GM23248 (cell line): Measurements from ENCODE around the gene TBL1Y. TPM values are rescaled to one million over a fixed set of nuclear protein-coding genes. Genes with fewer than 3 reads are reported as not detected.
"Not testable (repeated sequence)": the region's sequence is repeated elsewhere in the genome, so short reads cannot be mapped to it uniquely, and the experiment has no call there.

ENCODE experiments used
- DNase-seq: peaks from one replicate; pipeline ENCODE4 v3.0.0-alpha.2; 2015
- H2AFZ ChIP-seq: fragments of 200-600 bp; sonication (generic); 2 replicates; pipeline ENCODE4 v1.6.1; 2016; ENCODE audit warnings: antibody characterized with exemption
- H3F3A ChIP-seq: fragments of 200-600 bp; sonication (generic); 2 replicates; pipeline ENCODE4 v1.6.1; 2016; ENCODE audit warnings: mild to moderate bottlenecking, antibody characterized with exemption, mixed run types; ENCODE audit not compliant: insufficient read depth
- H3K27ac ChIP-seq: fragments of 200-600 bp; sonication (generic); 2 replicates; pipeline ENCODE4 v1.5.1; 2016; ENCODE audit warnings: mild to moderate bottlenecking
- H3K27me3 ChIP-seq: fragments of 200-600 bp; sonication (generic); replicated peaks from 2 replicates; pipeline ENCODE4 v1.6.1; 2016; ENCODE audit warnings: mild to moderate bottlenecking; ENCODE audit not compliant: insufficient read depth
- H3K36me3 ChIP-seq: fragments of 200-600 bp; sonication (generic); 2 replicates; pipeline ENCODE4 v1.6.1; 2016; ENCODE audit warnings: low read depth, mild to moderate bottlenecking
- H3K4me1 ChIP-seq: fragments of 200-600 bp; sonication (generic); 2 replicates; pipeline ENCODE4 v1.6.1; 2016; ENCODE audit warnings: mild to moderate bottlenecking; ENCODE audit not compliant: insufficient read depth
- H3K4me2 ChIP-seq: fragments of 200-600 bp; sonication (generic); one replicate; pipeline ENCODE4 v1.6.1; 2016; ENCODE audit warnings: mild to moderate bottlenecking; ENCODE audit not compliant: unreplicated experiment
- H3K4me3 ChIP-seq: fragments of 200-600 bp; sonication (generic); 2 replicates; pipeline ENCODE4 v1.5.1; 2016; ENCODE audit warnings: mild to moderate bottlenecking
- H3K79me2 ChIP-seq: fragments of 200-600 bp; sonication (generic); 2 replicates; pipeline ENCODE4 v1.6.1; 2016; ENCODE audit warnings: mild to moderate bottlenecking; ENCODE audit not compliant: insufficient read depth
- H3K9ac ChIP-seq: fragments of 200-600 bp; sonication (generic); 2 replicates; pipeline ENCODE4 v1.6.1; 2016; ENCODE audit warnings: mild to moderate bottlenecking
- H3K9me2 ChIP-seq: fragments of 200-600 bp; sonication (generic); 2 replicates; pipeline ENCODE4 v1.6.1; 2016; ENCODE audit warnings: mixed run types, mild to moderate bottlenecking, moderate library complexity; ENCODE audit not compliant: insufficient read depth
- H3K9me3 ChIP-seq: fragments of 200-600 bp; sonication (generic); one replicate; pipeline ENCODE4 v1.6.1; 2017; ENCODE audit warnings: low read depth
- H4K20me1 ChIP-seq: fragments of 200-600 bp; sonication (generic); 2 replicates; pipeline ENCODE4 v1.6.0; 2016; ENCODE audit not compliant: insufficient read depth
- EZH2 ChIP-seq: fragments of 200-600 bp; sonication (generic); IDR thresholded peaks from 2 replicates; pipeline ENCODE4 v1.6.1; 2018; ENCODE audit warnings: antibody characterized with exemption, mild to moderate bottlenecking; ENCODE audit not compliant: insufficient read depth, poor library complexity, severe bottlenecking
- EZH2phosphoT487 ChIP-seq: fragments of 200-600 bp; sonication (generic); IDR thresholded peaks from 2 replicates; pipeline ENCODE4 v1.6.1; 2018; ENCODE audit warnings: antibody characterized with exemption, moderate library complexity, mild to moderate bottlenecking, low read depth; ENCODE audit not compliant: insufficient read depth
- WGBS, 2 experiments: methylation state at CpG; one replicate each; pipeline ENCODE4 v1.1.6; 2015 to 2017; ENCODE audit warnings: low lambda C conversion rate in 2 of 2, low coverage in 1 of 2; ENCODE audit errors: missing lambda C conversion rate in 2 of 2; 5-methylcytosine and 5-hydroxymethylcytosine counted together
- in situ Hi-C: fragments of 300-500 bp; cut with MboI; formaldehyde crosslinking; loops from 2 replicates; pipeline ENCODE4 v1.15.0; 2020
- polyA plus RNA-seq: library from polyadenylated mRNA; unstranded; fragments of >200 nt; fragmentation: Nextera tagmentation; extraction: Ambion mirVana; gene quantifications from 2 replicates; pipeline ENCODE4 v1.2.1, GENCODE V29; 2016
- total RNA-seq: library from RNA; depleted of rRNA; stranded (reverse); fragments of >200 nt; shearing (Covaris generic); gene quantifications from 2 replicates; pipeline ENCODE4 v1.2.3, GENCODE V29; 2014

The TBL1Y gene
- total and polyA plus RNA-seq, 2 experiments from 2014 or later, result not detected

- Histone ChIP-seq H3K4me1 (no peaks in the 10 kb centered on the region), H3K36me3 (no peaks in the 10 kb centered on the region), H3K27me3 (no peaks in the 10 kb centered on the region; the same call in 1 of the 2 replicates), H3K27ac (no peak overlapping the region), H3K9me2 (no peaks in the 10 kb centered on the region), H3K4me3 (no peak overlapping the region), H3K79me2 (no peaks in the 10 kb centered on the region), H2AFZ (no peak overlapping the region), H3K9me3 (no peaks in the 10 kb centered on the region), H3K4me2 (no peak overlapping the region), H3K9ac (no peak overlapping the region), H3F3A (no peaks in the 10 kb centered on the region), H4K20me1 (no peaks in the 10 kb centered on the region)
- in situ Hi-C loops, result no loop called here
- 17 to 42% methylated on average over 1 of the region's 1 CpG for WGBS, 2 experiments
- DNase-seq, result no peak
- no peak for TF ChIP-seq EZH2
- TF ChIP-seq EZH2phosphoT487, result no peak
These were observed 2.9 kb upstream of the TBL1Y start for GRCh38 chrY:6907591-6907990.

GRCh38 chrY:6908021-6908420 lies 2.5 kb upstream of the TBL1Y start:
- H3F3A ChIP-seq, H3K27me3 ChIP-seq, H3K9ac ChIP-seq, H4K20me1 ChIP-seq, H3K79me2 ChIP-seq, DNase-seq, H3K9me2 ChIP-seq, H3K27ac ChIP-seq, H3K4me1 ChIP-seq, H3K36me3 ChIP-seq, H2AFZ ChIP-seq, H3K4me3 ChIP-seq, H3K4me2 ChIP-seq, H3K9me3 ChIP-seq, in situ Hi-C loops: not testable (repeated sequence)
- 50 to 51% methylated on average over 4 to 6 of the region's 6 CpGs for WGBS, 2 experiments

- 4 to 9% methylated on average over 8 to 14 of the region's 14 CpGs for WGBS, 2 experiments
- DNase-seq, result no peak
- no peaks in the 10 kb centered on the region for H4K20me1 ChIP-seq
- H3K36me3 ChIP-seq, result no peaks in the 10 kb centered on the region
- H3K9me2 ChIP-seq, result no peaks in the 10 kb centered on the region
- in situ Hi-C loops, result no loop called here
- no peak for TF ChIP-seq EZH2phosphoT487
- TF ChIP-seq EZH2, result no peak
- no peak overlapping the region for H3K4me2 ChIP-seq
- H3F3A ChIP-seq, result no peaks in the 10 kb centered on the region
- no peak overlapping the region for H3K4me3 ChIP-seq
- H3K4me1 ChIP-seq, result no peaks in the 10 kb centered on the region
- no peak overlapping the region for H3K9ac ChIP-seq
- no peak overlapping the region for H2AFZ ChIP-seq
- no peaks in the 10 kb centered on the region for H3K9me3 ChIP-seq
- H3K27ac ChIP-seq, result no peak overlapping the region
- H3K27me3 ChIP-seq, result no peaks in the 10 kb centered on the region; the same call in 1 of the 2 replicates
- no peaks in the 10 kb centered on the region for H3K79me2 ChIP-seq
These were observed 1.4 kb upstream of the TBL1Y start for GRCh38 chrY:6909118-6909521.

- H3K79me2 ChIP-seq, result no peaks in the 10 kb centered on the region
- TF ChIP-seq EZH2phosphoT487 (no peak), EZH2 (no peak)
- H2AFZ ChIP-seq, result no peak overlapping the region
- H3K9ac ChIP-seq, result no peak overlapping the region
- H3K4me1 ChIP-seq, result no peaks in the 10 kb centered on the region
- in situ Hi-C loops, result no loop called here
- DNase-seq, result no peak
- no peak overlapping the region for H3K27ac ChIP-seq
- no peaks in the 10 kb centered on the region for H4K20me1 ChIP-seq
- no peak overlapping the region for H3K4me3 ChIP-seq
- no peaks in the 10 kb centered on the region for H3F3A ChIP-seq
- WGBS, 2 experiments, result 0 to 2% methylated on average over 3 to 7 of the region's 14 CpGs
- H3K36me3 ChIP-seq, result no peaks in the 10 kb centered on the region
- H3K9me2 ChIP-seq, result no peaks in the 10 kb centered on the region
- H3K27me3 ChIP-seq, result no peaks in the 10 kb centered on the region; the same call in 1 of the 2 replicates
- no peaks in the 10 kb centered on the region for H3K9me3 ChIP-seq
- no peak overlapping the region for H3K4me2 ChIP-seq
These were observed 641 bp upstream of the TBL1Y start for GRCh38 chrY:6909856-6910255.

GRCh38 chrY:6911253-6911881 lies 870 bp downstream of the TBL1Y start, which contains the start of gene AMELY:
Gene AMELY, minus strand, starts transcription at chrY:6911752. Its CDS starts 39,144 bp downstream, at chrY:6872608.
- no peak within 1 kb of the TSS for H3K27ac ChIP-seq
- H3F3A ChIP-seq, result no peaks in the 10 kb centered on the region
- H4K20me1 ChIP-seq, result no peaks in the 10 kb centered on the region
- H3K9ac ChIP-seq, result no peak within 1 kb of the TSS
- in situ Hi-C loops, result no loop called here
- no peaks in the 10 kb centered on the region for H3K79me2 ChIP-seq
- no peak within 1 kb of the TSS for H3K4me3 ChIP-seq
- no peaks in the 10 kb centered on the region for H3K36me3 ChIP-seq
- no peak within 1 kb of the TSS for H3K4me2 ChIP-seq
- no peak for DNase-seq
- H3K9me2 ChIP-seq, result no peaks in the 10 kb centered on the region
- no peaks in the 10 kb centered on the region; the same call in 1 of the 2 replicates for H3K27me3 ChIP-seq
- H3K4me1 ChIP-seq, result no peaks in the 10 kb centered on the region
- TF ChIP-seq EZH2 (no peak), EZH2phosphoT487 (no peak)
- H3K9me3 ChIP-seq, result no peaks in the 10 kb centered on the region
- H2AFZ ChIP-seq, result no peak within 1 kb of the TSS
- WGBS, 2 experiments, result 0 to 2% methylated on average over 2 to 19 of the region's 52 CpGs
